ENCODE measurements around the gene TP63. TPM values are rescaled to one million over a fixed set of nuclear protein-coding genes. Genes with fewer than 3 reads are reported as not detected.

The TP63 gene
- total RNA-seq, 1 donor from 2014 or later, result not detected

DNA sequence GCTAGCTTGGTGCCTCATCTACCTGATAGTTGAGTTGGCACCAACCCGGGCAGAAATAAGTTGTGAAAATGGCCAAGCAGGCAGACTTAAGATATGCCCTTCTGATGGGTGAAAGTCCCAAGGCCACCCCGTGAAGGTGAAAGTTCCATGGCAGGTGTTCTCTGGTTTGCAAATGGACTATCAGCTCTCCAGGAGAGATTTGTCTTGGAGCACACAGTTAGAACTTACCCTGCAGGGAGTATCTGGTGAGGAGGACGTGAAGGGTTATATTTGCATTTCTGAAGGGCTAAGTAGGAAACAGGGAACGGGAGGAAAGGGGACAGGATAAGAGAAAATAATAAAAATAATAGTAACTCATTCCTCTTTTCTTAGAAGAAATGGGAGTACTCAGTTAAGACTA lies 220.5 kb downstream of the TP63 start:
- H3K27me3 ChIP-seq, result no peaks in the 10 kb centered on the region
- H3K27ac ChIP-seq, result no peak overlapping the region
- intact Hi-C loops (cut with DNase I), result no loop called here
- H3K4me1 ChIP-seq, result no peaks in the 10 kb centered on the region
- no peaks in the 10 kb centered on the region for H3K9me3 ChIP-seq
- H3K4me3 ChIP-seq, result no peak overlapping the region
- TF ChIP-seq, protein P1, sequence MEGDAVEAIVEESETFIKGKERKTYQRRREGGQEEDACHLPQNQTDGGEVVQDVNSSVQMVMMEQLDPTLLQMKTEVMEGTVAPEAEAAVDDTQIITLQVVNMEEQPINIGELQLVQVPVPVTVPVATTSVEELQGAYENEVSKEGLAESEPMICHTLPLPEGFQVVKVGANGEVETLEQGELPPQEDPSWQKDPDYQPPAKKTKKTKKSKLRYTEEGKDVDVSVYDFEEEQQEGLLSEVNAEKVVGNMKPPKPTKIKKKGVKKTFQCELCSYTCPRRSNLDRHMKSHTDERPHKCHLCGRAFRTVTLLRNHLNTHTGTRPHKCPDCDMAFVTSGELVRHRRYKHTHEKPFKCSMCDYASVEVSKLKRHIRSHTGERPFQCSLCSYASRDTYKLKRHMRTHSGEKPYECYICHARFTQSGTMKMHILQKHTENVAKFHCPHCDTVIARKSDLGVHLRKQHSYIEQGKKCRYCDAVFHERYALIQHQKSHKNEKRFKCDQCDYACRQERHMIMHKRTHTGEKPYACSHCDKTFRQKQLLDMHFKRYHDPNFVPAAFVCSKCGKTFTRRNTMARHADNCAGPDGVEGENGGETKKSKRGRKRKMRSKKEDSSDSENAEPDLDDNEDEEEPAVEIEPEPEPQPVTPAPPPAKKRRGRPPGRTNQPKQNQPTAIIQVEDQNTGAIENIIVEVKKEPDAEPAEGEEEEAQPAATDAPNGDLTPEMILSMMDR (IDR thresholded peaks at IDR 0.05), result no peak
- no peaks in the 10 kb centered on the region for H3K36me3 ChIP-seq
- no peak for DNase-seq (ENCODE audit: low spot score in 2 of 2)

DNA sequence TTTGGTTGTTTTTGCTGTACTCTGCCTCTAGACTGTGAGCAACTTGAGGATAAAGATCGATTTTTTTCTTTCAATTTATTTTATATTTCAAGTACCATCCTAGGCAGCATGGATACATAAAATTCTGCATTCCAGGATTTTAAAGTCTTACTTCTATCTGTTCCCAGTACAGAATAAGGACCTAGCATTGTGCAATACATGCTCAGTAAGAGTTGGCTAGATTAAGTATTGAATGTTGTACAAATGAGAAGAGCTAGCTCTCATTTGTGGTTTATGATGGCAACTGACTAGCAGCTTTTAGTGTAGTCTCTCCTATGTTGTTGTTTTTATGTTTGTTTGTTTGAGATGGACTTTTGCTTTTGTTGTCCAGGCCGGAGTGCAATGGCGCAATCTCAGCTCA lies 222.7 kb downstream of the TP63 start:
- no peak for DNase-seq (ENCODE audit: low spot score in 2 of 2)
- Histone ChIP-seq H3K27me3 (no peaks in the 10 kb centered on the region), H3K9me3 (no peaks in the 10 kb centered on the region), H3K36me3 (no peaks in the 10 kb centered on the region), H3K27ac (no peak overlapping the region), H3K4me3 (no peak overlapping the region), H3K4me1 (no peaks in the 10 kb centered on the region)
- intact Hi-C loops (cut with DNase I), result no loop called here
- TF ChIP-seq, protein P1 (IDR thresholded peaks at IDR 0.05), result no peak

DNA sequence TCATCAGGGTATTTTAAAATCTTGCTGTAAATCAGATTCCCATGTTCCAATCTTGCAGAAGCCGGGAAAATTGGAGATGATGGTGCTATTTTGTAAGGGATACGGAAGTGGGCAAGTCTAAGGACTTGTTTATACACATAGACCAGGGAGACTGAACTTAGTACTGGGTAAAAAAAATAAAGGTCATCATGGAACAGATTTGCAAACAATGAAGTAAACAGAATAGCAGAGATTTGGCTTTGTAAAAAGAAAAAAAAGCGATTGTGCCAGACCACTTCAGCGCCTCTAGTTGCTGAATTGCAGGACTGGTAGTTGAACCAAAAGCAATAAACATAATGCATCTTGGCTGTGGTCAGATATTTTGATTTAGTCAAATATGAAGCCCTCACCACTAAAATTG lies 229.1 kb downstream of the TP63 start:
- H3K27ac ChIP-seq, result no peak overlapping the region
- H3K36me3 ChIP-seq, result no peaks in the 10 kb centered on the region
- no peak for DNase-seq (ENCODE audit: low spot score in 2 of 2)
- intact Hi-C loops (cut with DNase I), result no loop called here
- H3K9me3 ChIP-seq, result no peaks in the 10 kb centered on the region
- TF ChIP-seq, protein P1 (IDR thresholded peaks at IDR 0.05), result no peak
- H3K4me1 ChIP-seq, result no peaks in the 10 kb centered on the region
- H3K4me3 ChIP-seq, result no peak overlapping the region
- H3K27me3 ChIP-seq, result no peaks in the 10 kb centered on the region

DNA sequence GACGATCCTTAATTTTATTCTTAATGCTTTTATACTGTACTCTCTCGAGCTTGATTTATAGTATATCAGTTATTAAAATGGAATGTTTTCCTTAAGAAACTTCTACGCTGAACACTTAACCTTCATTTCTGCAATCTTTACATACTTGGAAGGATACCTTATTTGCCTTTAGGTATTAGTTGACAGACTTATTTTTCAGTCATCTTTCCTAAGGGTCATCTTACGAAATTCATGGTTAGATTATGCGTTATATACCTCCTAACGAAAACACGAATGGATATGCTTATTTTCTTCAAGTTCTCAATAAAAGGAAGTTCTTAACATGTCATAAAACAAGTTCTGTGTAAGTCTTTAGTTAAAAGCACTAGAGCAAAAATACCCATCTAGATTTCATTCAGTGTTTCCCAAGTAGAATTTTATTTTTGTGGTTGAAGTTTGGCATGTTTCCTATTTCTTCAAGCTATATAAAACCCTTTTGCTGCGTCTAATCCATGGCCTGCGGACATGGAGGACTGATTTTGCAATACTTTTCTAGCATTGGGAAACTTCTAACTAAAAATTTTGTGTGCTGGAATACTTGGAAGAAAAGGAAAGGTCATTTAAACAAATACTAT lies 231.3 kb downstream of the TP63 start:
- TF ChIP-seq, protein P1 (IDR thresholded peaks at IDR 0.05), result no peak
- intact Hi-C loops (cut with DNase I), result no loop called here
- H3K4me3 ChIP-seq, result no peak overlapping the region

DNA sequence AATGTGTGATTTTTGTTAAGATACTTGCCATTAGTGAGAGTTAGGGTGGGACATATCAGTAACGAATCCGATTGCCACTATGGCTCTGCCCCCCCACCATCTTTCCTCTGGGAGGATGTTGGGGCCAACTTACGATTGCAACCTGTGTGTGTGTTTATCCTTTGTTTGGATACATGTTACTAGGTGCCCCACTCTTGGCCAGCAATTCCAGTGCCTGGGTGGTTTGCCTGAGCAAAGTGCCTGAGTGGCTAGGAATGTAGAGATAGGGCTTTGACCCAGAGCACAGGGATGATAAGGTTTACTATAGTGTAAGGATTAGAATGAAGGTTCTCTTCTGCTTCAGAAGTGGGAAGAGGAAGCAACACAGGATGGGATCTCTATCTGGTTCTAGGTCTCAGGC lies 231.8 kb downstream of the TP63 start:
- Histone ChIP-seq H3K4me1 (no peaks in the 10 kb centered on the region), H3K27ac (no peak overlapping the region), H3K36me3 (no peaks in the 10 kb centered on the region), H3K27me3 (no peaks in the 10 kb centered on the region), H3K9me3 (no peaks in the 10 kb centered on the region), H3K4me3 (no peak overlapping the region)
- intact Hi-C loops (cut with DNase I), result no loop called here
- DNase-seq (ENCODE audit: low spot score in 2 of 2), result no peak
- TF ChIP-seq, protein P1 (IDR thresholded peaks at IDR 0.05), result no peak

More for the DNA sequence above, 231.3 kb downstream of the TP63 start:
- DNase-seq (ENCODE audit: low spot score in 2 of 2), result no peak
- Histone ChIP-seq H3K9me3 (no peaks in the 10 kb centered on the region), H3K4me1 (no peaks in the 10 kb centered on the region), H3K36me3 (no peaks in the 10 kb centered on the region), H3K27me3 (no peaks in the 10 kb centered on the region), H3K27ac (no peak overlapping the region)

DNA sequence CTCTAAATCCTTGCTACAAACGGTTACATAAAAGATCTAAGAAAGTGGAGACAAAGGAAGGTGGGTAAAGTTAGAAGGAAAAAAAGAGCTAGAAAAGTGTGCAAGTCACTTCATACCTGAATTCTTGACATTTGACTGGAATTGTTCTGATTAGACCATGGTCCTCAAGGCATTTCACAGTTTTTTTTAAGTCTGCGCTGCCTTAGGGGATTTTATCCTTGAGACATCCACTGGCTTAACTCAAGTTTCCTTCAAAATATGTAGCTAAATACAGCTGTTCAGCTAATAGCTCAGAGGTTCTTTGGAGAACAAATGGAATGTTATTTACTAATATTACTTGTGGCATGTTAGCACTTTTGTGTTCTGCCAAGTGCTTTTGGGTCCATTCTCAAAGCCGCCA lies 236.9 kb downstream of the TP63 start:
- DNase-seq (ENCODE audit: low spot score in 2 of 2), result no peak
- intact Hi-C loops (cut with DNase I), result no loop called here
- Histone ChIP-seq H3K36me3 (no peaks in the 10 kb centered on the region), H3K27me3 (no peaks in the 10 kb centered on the region), H3K4me3 (no peak overlapping the region), H3K9me3 (no peaks in the 10 kb centered on the region), H3K4me1 (no peaks in the 10 kb centered on the region), H3K27ac (no peak overlapping the region)
- TF ChIP-seq, protein P1 (IDR thresholded peaks at IDR 0.05), result no peak

Measured in ascending aorta (tissue), 2 donors.